SU-DHL-6 (cell line): ENCODE data around the gene ZDHHC1.

Experiments used
- CTCF ChIP-seq: fragments of 200-600 bp; sonication (generic); IDR thresholded peaks from one replicate; pipeline ENCODE4 v1.5.1; 2017; ENCODE audit warnings: antibody characterized with exemption, mild to moderate bottlenecking, low read length, moderate library complexity; ENCODE audit not compliant: insufficient read depth, poor library complexity, severe bottlenecking
- EZH2phosphoT487 ChIP-seq: fragments of 200-600 bp; sonication (generic), shearing (Covaris generic); conservative IDR thresholded peaks from 2 replicates; pipeline ENCODE4 v1.6.1; 2018; ENCODE audit warnings: mild to moderate bottlenecking, antibody characterized with exemption, low read length, moderate library complexity, mixed read lengths

GRCh38 chr16:67447508-67448076 lies 31.3 kb upstream of the ZDHHC1 start:
- TF ChIP-seq CTCF (peak; percentile 57), EZH2phosphoT487 (no peak)
